WI38 (cell line): ENCODE measurements around the gene EDEM3.
"Not testable (repeated sequence)": the region's sequence is repeated elsewhere in the genome, so short reads cannot be mapped to it uniquely, and the experiment has no call there.

Source experiments
- H3K4me3 ChIP-seq: 2 replicates; pipeline ENCODE4 v1.5.1; 2011; ENCODE audit warnings: low read depth, mild to moderate bottlenecking, control low read depth, low read length
- TF ChIP-seq, protein P1 (sequence below): IDR thresholded peaks from 2 replicates; pipeline ENCODE4 v1.5.1; 2012; ENCODE audit warnings: low read depth, mild to moderate bottlenecking, control low read depth, low read length

EDEM3 gene

DNA sequence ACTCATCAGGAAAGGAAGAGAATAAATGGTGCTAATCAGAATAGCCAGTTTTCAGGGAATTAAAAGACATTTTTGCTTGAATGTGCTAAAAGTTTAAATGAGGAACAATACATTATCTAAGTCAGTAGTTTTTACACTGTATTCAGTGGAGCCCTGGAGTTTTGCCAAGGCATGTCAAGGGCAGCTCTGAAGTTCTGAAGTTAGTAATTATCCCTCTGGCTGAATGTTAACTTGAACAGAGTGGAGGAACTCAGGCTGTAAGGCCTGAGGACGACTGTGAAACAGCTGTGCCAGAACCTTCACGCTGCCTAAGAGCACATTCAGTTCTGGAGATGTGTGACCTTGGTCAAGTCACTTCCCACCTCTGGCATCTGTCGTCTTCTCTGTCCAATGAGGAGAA is 68.1 kb downstream of the EDEM3 start:
- H3K4me3 ChIP-seq: no peak overlapping the region
- TF ChIP-seq, protein P1, sequence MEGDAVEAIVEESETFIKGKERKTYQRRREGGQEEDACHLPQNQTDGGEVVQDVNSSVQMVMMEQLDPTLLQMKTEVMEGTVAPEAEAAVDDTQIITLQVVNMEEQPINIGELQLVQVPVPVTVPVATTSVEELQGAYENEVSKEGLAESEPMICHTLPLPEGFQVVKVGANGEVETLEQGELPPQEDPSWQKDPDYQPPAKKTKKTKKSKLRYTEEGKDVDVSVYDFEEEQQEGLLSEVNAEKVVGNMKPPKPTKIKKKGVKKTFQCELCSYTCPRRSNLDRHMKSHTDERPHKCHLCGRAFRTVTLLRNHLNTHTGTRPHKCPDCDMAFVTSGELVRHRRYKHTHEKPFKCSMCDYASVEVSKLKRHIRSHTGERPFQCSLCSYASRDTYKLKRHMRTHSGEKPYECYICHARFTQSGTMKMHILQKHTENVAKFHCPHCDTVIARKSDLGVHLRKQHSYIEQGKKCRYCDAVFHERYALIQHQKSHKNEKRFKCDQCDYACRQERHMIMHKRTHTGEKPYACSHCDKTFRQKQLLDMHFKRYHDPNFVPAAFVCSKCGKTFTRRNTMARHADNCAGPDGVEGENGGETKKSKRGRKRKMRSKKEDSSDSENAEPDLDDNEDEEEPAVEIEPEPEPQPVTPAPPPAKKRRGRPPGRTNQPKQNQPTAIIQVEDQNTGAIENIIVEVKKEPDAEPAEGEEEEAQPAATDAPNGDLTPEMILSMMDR: no peak

DNA sequence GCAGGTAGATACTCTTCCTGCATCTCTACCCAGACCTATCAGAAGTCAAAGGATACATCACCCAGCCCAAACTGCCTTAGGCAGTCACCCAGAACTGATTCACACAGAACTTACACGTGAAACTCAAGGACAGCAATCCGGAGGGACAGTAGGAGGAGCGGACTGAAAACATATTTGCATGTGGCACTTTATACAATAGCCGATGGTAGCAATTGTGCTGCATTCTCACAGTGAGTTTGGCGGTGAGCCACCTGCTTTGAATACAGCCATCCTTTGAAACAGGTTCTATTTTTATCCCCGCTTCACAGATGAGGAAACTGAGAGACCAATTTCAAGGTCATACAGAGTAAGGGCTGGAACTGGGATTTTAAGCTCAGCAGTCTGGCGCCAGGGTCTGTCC is 69.5 kb downstream of the EDEM3 start:
- H3K4me3 ChIP-seq: no peak overlapping the region
- TF ChIP-seq, protein P1: no peak

DNA sequence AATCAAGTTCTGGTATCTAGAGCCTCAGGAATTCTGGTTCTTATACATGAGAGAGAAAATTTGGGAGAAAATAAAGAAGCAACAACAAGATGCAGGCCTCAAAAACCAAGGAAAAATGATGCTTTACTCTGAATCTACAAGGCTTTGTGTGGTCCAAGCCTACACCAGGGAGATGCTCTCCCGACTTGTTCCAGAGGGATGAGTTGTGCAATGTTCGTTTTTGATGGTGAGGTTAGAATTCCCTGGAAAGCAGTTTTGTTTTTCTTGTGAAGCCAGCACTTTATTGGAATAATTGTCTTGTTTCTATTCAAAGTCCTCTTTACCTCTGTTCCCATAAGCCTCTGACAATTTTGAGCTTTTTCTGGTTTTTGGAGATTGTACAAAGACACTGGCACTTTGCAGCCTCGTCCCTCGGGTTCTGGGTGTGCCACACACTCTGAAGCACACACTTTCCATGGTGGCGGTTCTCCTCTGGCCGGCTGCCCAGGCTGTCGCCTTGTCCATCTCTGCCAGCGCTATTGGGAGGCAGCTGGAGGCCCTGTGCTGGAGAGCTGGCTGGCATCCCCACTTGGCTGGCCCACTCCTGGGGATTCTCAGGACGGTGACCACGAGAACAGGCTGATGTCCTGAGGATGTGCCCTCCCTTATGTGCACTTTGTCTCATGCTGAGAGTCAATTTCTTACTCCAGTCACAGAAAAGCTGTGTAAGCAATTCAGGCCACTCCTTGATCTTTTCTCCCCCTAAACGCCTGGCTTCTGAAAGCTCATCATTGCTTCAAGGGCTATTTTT is 70.2 kb downstream of the EDEM3 start:
- H3K4me3 ChIP-seq: no peak overlapping the region
- TF ChIP-seq, protein P1: no peak

DNA sequence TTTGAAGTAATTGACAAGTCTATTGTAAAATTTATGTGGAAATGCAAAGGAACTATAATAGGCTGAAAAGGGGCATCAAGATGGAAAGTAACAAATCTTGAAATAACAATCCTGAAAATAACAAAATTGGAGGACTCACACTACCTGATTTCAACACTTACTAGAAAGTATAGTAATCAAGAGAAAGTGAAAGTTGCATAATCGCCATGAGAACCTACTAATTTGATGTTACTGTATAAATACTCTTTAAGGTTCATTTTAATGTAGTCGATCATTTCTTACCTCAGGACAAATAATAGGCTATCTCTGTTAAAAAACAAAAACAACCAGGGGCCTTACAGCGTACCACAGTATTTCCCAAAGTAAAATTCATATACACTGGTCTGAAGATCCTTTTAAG is 71.7 kb downstream of the EDEM3 start:
- TF ChIP-seq, protein P1: no peak
- H3K4me3 ChIP-seq: no peak overlapping the region

DNA sequence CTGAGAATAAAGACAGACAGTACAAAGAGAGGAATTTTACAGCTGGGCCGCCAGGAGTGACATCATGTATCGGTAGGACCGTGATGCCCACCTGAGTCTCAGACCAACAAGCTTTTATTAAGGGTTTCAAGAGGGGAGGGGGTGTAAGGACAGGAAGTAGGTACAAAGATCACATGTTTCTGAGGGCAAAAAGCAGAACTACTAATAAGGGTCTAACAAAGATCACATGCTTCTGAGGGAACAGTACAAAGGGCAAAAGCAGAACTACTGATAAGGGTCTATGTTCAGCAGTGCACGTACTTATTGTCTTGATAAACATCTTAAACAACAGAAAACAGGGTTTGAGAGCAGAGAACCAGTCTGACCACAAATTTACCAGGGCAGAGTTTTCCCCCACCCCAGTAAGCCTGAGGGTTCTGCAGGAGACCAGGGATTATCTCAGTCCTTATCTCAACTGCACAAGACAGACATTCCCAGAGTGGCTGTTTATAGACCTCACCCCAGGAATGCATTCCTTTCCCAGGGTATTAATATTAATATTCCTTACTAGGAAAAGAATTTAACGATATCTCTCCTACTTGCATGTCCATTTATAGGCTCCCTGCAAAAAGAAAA is 73.9 kb downstream of the EDEM3 start:
- not testable (repeated sequence) for H3K4me3 ChIP-seq

DNA sequence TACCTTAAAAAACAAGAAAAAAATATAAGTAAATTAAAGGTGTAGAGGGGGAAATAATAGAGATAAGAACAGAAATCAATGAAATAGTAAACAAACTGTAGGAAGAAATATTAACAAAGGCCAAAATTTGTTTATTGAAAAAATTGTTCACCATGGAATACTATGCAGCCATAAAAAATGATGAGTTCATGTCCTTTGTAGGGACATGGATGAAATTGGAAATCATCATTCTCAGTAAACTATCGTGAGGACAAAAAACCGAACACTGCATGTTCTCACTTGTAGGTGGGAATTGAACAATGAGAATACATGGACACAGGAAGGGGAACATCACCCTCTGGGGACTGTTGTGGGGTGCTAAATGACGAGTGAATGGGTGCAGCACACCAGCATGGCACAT is 75.2 kb downstream of the EDEM3 start:
- H3K4me3 ChIP-seq: not testable (repeated sequence)

DNA sequence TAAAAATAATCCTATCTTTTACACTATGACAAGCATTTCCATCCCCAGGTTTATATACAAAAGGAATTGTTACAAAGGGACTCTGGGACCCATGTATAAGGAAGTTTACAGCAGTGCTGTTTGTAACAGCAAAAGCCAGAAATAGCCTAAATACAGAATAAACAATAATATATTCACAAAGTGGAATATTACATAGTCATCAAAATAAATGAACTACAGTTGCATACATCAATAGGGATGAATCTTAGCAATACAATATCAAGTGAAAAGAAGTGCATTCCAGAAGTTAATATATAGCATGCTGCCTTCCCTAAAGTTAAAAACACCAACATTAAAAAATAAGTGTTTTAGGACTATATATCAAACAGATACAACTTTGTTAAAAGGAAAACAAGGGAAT is 77.3 kb downstream of the EDEM3 start:
- TF ChIP-seq, protein P1: no peak
- H3K4me3 ChIP-seq: no peak overlapping the region

DNA sequence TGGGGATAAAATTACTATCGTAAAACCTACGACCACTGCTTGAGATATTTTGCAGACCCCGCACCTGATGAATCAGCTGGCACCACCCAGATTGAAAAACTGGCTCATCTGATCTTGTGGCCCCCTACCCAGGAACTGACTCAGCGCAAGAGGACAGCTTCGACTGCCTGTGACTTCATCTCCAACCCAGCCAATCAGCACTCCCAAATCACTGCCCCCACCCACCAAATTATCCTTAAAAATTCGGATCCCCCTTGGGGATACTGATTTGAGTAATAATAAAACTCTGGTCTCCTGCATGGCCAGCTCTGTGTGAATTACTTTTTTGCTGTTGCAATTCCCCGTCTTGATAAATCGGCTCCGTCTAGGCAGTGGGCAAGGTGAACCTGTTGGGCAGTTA is 81.4 kb downstream of the EDEM3 start:
- TF ChIP-seq, protein P1: no peak
- no peak overlapping the region for H3K4me3 ChIP-seq
